Activated CD8-positive, alpha-beta memory T cell treated with anti-CD3 and anti-CD28 coated beads for 36 hours (primary cell): ENCODE measurements around the gene TM4SF1. TPM values are rescaled to one million over a fixed set of nuclear protein-coding genes. Genes with fewer than 3 reads are reported as not detected.

ENCODE experiments used
- CTCF ChIA-PET: fragments of 350-600 bp; sonication (Branson Sonifier 250); formaldehyde crosslinking; loops from one replicate; lab custom pipeline; 2021; ENCODE audit warnings: antibody characterized with exemption; lab: Charles Lee
- POLR2A ChIA-PET: fragments of 350-600 bp; sonication (Branson Sonifier 250); formaldehyde crosslinking; loops from one replicate; lab custom pipeline; 2021; ENCODE audit warnings: antibody characterized with exemption; lab: Charles Lee
- total RNA-seq, 2 experiments: library from RNA; stranded (reverse); gene quantifications; one replicate each; pipeline ENCODE4 v1.2.3, GENCODE V29; 2021

The TM4SF1 gene, protein sequence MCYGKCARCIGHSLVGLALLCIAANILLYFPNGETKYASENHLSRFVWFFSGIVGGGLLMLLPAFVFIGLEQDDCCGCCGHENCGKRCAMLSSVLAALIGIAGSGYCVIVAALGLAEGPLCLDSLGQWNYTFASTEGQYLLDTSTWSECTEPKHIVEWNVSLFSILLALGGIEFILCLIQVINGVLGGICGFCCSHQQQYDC
- not detected for total RNA-seq

DNA sequence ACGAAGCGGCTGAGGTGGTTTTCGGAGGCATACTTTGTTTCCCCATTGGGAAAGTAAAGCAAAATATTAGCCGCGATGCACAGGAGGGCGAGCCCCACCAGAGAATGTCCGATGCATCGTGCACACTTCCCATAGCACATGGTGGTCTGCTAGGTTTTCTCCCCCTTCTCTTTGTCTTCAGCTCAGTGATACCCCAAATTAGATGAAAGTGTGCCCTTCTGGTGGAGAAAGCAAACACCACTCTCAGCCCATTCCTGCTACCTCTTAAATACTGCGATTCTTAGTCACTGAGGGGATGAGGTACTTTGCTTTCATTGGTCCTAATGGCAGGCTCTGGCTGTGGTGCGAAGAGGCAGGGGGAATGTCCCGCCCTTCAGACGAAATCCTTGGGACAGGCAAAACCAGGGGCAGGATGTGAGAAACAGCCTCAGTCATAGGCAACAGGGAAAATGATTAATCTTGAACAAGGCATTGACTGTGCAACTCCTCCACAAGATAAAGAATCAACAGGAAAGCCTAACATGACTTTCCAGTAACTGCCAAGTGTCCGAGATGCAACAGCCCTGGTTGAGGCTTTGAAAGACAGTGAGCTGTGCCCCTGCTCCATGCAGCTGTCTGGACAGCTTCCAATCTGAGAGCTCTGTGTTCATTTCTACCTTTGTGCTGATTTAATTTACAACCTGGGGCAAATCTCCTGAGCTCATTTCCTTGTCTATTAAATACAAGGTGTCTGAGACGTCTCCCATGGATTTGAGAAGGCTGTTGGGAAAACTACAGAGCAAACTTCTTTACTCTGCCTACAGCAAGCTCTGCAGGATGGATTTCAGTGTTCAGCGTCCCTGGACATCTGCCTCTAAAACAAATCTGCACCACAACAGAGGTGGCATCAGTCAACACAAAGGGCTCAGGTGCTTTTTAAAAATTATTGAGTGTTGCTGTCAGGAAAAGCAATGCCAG lies at the start of gene TM4SF1:
TSS of gene TM4SF1 (minus strand) at position 242 of the 957 bp plus-strand sequence. CDS start at position 140, 102 bp downstream.
- ChIA-PET POLR2A (no interaction called here), CTCF (no interaction called here)

DNA sequence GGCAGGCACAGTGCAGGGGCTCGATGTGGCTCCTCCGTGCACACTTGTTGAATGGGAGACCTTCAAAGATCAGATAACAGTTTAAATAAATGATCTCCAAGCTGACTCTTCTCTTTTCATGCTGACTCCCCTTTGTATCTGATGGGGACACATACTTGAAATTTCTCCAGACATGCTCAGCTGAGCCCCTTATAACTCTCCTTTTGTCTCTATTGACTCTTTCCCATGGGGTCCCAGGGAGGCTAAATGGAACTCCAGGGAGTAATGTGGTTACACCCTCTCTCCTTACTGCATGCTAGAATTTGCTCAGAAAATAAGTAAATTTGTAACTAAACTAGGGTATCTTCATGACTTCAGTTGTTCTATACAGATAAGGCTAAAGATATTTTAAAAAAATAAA lies 48.9 kb upstream of the TM4SF1 start:
- ChIA-PET CTCF (no interaction called here), POLR2A (no interaction called here)

DNA sequence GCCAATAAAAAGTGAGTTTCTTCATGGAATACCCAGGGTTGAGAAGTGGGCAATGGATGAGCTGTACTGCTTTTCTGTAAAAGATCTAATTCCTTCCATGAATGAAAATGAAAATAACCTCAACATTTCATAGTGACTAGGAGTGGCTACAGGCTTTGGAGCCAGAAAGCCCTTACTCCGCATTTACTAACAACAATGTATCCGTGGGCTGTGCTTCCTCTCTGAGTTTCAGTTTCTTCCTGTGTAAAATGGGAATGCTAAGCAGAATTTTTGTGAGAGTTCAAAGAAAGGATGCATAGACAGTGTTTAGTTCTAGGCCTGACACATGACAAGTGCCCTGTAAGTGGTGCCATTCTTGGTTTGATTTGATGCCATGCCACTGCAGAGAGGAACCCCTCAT lies 47.5 kb upstream of the TM4SF1 start:
- ChIA-PET CTCF (no interaction called here), POLR2A (no interaction called here)

DNA sequence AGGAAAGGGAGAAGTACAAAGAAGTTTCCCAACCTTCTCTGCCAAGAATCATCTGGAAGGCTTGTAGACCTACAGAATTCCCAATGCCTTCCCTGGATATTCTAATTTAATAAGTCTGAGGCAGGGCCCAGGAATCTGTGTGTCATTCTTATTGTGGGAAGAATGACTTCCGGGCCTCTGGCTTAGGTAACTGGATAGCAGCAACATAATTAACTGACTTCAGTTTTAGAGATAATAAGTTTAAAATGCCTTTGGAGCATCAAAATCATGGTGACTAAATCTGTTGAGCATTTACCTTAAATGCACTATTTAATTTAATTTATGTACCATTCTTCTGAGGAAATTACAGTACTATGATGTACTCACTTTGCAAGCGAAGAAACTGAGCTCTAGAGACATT lies 44.3 kb upstream of the TM4SF1 start:
- CTCF ChIA-PET: no interaction called here
- POLR2A ChIA-PET: no interaction called here

DNA sequence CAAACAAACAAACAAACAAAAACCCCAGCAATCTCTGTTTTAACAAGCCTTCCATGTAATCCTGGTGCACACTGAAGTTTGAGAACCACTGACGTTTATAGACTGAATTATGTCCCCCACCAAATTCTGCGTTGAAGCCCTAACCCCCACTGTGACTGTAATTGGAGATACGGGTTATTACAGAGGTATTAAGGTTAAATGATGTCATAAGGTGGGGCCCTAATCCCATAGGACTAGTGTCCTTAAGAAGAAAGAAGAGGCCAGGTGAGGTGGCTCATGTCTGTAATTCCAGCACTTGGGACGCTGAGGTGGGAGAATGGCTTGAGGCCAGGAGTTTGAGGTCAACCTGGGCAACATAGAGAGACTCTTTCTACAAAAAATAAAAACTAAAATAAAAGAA lies 42.4 kb upstream of the TM4SF1 start:
- CTCF ChIA-PET: no interaction called here

DNA sequence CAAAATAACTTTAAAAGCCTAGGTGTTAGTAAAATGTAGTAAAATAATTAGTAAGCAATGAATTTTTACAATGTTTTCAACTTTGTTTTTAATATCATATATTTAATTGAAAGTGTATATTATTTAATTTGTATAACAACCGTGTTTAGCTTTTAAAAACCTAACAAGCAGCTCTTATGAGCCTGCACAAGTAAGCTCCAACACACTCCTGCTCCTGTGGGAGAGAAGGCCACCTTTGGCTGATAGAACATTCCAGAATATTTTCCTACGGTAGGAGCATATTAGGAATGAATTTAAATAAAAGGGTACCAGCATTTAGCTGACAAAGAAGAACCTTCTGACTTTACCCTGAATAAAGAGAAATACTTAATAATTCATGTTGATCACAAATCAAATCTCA lies 40.3 kb upstream of the TM4SF1 start:
- ChIA-PET POLR2A (no interaction called here), CTCF (no interaction called here)

More for the DNA sequence above, 42.4 kb upstream of the TM4SF1 start:
- POLR2A ChIA-PET: no interaction called here

DNA sequence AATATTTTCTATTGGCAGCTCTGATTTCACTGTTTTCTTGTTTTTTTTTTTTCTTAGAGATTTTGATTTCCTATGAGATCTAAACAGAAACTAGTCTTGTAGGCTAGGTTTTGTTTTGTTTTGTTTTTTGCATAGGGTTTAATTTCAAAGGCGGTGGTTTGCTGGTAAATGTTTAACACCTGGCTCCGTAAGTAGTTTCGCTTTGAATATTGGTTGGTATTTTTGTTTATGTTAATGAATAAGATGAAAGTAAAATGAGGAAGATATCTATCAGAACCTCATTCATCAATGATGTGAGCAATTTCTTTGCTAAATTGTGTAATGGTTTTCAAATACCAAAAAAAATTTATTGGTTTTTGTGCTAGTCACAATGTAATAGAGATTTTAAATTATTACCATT lies 39.7 kb upstream of the TM4SF1 start:
- ChIA-PET POLR2A (no interaction called here), CTCF (no interaction called here)

DNA sequence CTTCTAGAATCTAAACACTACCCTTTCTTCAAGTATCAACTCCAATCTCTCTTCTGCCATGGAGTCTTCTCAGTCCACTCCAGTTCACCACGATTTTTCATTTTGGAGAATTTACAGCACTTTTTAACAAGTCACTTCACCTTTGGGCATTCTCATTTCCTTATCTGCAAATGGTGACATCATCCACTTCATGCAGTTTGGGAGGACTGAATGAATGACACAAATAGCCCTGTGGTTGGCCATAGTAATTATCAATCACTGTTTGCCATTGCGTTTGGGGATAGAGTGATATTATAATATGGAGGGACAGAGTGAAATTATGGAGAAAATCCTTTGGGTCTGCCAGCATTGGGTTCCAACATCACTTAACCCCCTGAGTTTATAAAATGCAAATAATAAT lies 38.0 kb upstream of the TM4SF1 start:
- CTCF ChIA-PET: no interaction called here
- POLR2A ChIA-PET: no interaction called here

DNA sequence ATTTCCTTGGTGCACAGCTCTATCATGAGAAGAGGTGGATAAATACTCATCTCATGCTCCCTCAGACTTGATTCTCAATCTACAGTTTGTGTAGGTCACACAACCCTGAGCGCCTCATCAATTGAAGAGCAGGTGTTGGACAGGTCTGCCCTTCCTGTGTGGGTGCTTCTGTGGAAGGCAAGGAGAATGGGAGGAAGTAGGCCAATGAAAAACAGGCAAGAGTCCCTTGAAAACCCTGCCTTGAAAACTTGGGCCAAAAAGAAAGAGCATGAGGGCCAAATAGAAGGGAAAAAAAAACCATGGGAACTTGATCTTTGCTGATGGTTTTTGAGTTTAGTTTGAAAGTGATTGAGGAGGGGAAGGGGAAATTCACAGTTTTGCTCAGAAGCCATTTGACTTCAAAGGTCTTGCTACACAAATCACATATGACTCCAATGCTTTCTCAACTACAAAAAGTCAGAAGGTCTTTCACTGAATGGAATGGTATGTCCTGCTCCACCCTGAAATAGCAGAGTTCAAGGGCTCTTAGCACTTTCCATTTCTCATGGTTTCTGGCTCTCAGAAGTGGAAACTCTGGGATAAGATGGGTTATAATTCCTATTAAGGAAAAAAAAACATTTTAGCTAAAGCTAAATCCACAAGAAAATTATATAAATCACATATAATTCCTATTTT lies 37.2 kb upstream of the TM4SF1 start:
- ChIA-PET POLR2A (no interaction called here), CTCF (no interaction called here)

DNA sequence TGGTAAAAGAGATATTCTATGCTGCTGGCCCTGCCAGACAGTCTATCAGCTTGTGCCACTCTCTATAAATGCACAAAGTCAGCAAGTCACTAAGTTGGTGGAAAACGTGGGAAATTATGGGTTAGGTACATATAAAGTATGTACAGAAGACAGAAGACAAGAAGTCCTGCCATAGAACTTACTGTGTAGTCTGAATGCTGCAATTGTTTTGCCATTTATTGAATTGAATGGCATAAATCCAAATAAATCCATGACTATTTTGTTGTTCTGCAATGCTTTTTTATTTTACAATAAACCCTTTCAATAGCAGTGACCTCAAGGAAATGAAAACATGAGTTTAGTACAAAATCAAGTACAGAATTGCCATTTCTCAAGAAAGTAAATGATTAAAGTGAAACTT lies 34.1 kb upstream of the TM4SF1 start:
- CTCF ChIA-PET: no interaction called here
- POLR2A ChIA-PET: no interaction called here

DNA sequence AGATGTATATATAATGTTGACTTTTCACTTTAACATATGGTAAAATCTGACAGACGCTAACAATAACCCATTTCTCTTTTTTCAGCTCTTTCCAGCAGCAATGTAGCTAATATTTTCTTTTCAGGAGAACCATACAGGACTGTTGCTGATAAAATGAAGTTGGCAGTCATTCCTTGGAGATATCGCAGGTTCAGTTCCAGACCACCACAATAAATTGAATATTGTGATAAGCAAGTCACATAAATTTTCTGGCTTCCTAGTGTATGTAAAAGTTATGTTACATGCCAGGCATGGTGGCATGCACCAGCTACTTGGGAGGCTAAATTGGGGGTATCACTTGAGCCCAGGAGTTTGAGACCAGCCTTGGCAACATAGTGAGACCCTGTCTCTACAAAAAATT lies 31.9 kb upstream of the TM4SF1 start:
- ChIA-PET CTCF (no interaction called here), POLR2A (no interaction called here)

DNA sequence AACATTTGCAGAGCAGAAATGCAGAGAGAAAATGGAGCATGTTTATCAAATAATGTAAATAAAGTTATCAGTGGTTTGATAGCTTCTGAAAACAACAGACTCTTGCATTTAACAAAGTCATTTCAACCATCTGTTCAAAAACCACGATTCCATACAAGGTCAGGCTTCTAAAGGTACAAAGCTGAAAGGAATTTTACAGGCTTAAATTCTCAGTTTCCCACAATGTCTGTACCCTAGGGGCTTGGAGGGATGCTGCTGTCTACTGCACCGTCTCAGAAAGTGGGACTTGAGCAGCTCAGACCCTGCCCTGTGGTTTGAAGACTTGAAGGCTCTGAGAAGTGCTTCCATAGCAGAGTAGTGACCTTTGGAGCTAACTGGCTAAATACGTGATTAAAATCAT lies 30.4 kb upstream of the TM4SF1 start:
- POLR2A ChIA-PET: no interaction called here
- CTCF ChIA-PET: no interaction called here

DNA sequence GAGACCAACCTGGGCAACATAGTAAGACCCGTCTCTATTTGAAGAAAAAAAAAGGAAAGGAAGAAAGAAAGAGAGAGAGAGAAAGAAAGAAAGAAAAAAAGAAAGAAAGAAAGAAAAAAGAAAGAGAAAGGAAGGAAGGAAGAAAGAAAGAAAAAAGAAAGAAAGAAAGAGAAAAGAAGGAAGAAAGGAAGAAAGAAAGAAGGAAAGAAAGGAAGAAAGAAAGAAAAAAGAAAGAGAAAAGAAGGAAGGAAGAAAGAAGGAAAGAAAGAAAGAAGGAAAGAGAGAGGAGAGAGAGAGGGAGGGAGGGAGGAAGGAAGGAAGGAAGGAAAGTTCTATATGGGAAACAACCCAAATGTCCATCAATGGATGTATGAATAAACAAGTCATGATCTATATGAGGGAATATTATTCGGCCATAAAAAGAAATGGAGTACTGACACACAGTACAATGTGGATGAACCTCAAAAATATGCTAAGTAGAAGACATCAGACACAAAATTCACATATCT lies 28.8 kb upstream of the TM4SF1 start:
- CTCF ChIA-PET: no interaction called here
- POLR2A ChIA-PET: no interaction called here

DNA sequence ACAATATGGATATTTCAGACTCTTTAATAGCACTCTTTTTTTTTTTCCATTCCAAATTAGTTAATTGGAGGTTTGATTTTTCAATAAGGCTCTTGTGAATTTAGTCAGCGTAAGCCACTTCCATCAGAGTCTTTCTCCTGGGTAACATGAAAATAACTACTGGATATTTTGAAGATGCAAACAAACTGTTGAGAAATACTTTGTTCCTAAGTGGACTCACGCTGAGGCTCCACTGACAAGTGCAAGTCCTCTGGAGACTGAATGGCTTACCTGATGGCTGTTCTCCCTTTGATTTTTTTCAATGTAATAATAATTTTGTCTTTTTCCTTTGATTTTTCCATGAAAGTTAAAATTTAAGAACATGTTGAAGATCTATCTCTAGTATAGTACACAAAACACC lies 26.0 kb upstream of the TM4SF1 start:
- ChIA-PET POLR2A (no interaction called here), CTCF (no interaction called here)

DNA sequence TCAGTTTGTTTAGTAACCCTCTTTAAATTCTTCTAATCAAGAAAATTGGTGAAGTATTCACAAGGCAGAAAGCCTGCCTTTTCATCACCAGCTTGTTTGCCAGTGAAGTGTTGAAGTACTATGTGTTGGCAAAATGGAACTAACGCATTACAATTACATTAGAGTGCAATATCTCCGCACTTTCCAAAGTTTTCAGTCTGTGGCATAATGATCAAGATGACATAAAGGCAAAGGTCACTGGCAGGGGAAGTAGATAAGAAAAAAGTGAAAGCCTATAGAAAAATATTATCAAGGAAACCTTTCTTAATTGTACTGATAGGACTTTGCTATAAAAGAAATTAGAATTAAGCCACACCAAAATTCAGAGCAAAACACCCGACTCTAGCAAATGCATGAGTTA lies 25.0 kb upstream of the TM4SF1 start:
- POLR2A ChIA-PET: no interaction called here
- CTCF ChIA-PET: no interaction called here

DNA sequence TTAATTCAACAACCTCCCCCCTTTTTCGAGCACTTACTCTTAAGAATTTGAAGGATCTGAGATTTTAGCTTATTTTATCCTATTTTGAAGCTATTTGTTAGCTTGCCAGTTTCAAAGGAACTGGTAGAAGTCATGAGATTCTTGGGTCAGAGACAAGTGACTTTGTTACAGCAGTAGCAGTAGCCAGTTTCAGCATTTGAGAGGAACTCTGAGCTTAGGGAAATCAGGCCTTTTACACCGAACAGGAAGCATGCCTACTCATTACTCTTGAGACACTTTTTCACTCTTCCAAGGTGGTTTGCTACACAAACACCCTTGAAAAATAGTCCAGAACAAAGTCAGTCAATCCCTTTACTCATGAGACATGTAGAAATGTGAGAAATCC lies 24.5 kb upstream of the TM4SF1 start:
- POLR2A ChIA-PET: no interaction called here
- CTCF ChIA-PET: interaction anchor here (0.5 kb wide), 1 partner anchor 74 kb away, joined by 3 read pairs; no protein-coding TSS in a partner anchor

DNA sequence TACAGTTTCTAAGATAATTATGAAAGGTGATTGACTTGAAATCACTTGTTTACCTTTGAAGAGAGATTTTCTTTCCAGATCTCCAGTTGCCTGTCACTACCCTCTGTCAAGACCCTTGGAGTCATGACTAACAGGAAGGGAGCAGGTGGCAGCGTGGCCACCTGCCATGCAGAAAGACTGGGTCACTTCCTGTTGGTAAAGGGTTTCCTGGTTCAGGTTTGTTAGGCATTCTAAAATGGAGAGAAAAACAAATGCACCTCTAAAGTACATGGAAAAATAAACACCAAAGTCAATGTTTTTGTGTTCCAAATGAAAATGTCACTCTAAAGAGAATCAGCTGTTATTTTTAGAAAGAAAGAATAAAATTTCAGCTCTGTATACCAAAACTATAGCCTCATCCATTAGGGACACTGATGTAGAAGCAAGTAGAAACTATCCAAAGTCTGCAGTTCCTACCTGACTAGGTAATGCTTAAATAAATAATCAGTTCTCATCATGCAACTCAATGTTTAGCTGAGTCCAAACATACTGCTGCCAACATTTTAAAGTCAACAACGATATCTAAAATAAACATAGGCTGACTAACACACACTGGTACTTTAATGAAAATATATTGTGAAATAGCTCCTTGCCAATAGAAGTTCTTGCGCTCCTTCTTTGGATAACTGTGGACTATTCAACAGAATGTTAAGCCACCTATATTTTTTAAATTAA lies 23.9 kb upstream of the TM4SF1 start:
- POLR2A ChIA-PET: no interaction called here
- CTCF ChIA-PET: interaction anchor here (0.5 kb wide), 1 partner anchor 75 kb away, joined by 3 read pairs; no protein-coding TSS in a partner anchor

DNA sequence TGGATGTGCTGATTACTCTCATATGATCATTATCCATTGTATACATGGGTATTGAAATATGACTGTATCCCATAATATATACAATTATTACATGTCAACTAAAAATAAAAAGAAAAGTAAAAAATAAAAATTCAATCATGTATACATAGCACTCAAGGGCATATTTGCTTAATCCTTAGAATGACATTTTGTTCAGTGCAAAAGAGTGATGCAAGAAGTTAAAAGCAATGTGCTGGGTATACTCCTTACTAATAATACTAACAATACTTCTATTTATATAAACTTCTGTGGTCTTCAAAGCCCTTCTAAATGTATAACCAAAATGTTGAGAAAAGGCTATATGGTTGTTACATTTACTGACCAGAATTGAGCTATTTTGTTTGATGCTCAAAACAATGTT lies 23.2 kb upstream of the TM4SF1 start:
- POLR2A ChIA-PET: no interaction called here
- CTCF ChIA-PET: no interaction called here

DNA sequence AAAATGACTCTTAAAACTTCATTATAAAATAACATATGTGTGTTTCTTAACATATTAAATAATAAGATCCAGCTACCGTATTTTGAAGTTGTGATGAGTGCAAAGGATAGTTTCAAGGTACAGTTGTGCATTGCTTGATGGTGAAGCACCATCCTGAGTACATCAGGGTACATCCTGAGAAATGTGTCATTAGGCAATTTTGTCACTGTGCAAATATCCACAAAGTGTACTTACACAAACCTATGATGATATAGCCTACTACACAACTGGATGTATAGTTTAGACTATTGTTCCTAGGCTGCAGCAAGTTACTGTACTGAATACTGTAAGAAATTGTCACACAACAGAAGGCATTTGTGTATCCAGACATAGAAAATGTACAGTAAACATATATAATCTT lies 20.8 kb upstream of the TM4SF1 start:
- CTCF ChIA-PET: no interaction called here

DNA sequence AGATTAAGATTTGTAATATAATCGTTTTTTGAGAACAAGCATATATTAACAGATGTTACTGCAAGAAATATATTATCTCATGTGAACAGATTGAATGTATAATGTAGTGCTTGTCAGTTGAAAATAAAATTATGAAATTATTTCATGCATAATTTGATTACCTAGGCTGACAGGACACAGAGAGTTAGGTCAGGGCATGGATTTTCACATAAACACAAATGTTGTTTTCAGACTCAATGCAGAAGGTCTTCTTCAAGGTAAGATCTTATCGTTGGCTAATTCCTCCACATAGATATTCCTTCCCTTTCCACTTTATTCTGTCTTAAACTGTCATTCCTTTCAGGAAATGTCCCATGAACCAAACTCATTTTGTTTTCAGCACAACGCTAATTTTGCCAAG lies 20.1 kb upstream of the TM4SF1 start:
- CTCF ChIA-PET: no interaction called here
- POLR2A ChIA-PET: no interaction called here

More for the DNA sequence above, 20.8 kb upstream of the TM4SF1 start:
- POLR2A ChIA-PET: no interaction called here
